ENCODE measurements around the gene INF2. TPM values are rescaled to one million over a fixed set of nuclear protein-coding genes. Genes with fewer than 3 reads are reported as not detected.

INF2 gene
- total and polyA plus RNA-seq, 9 of the 15 experiments (the other 6 are each of a cell fraction or from before 2014, with no cell fraction given), result 0.56 to 31.3 (median 7.8) TPM

DNA sequence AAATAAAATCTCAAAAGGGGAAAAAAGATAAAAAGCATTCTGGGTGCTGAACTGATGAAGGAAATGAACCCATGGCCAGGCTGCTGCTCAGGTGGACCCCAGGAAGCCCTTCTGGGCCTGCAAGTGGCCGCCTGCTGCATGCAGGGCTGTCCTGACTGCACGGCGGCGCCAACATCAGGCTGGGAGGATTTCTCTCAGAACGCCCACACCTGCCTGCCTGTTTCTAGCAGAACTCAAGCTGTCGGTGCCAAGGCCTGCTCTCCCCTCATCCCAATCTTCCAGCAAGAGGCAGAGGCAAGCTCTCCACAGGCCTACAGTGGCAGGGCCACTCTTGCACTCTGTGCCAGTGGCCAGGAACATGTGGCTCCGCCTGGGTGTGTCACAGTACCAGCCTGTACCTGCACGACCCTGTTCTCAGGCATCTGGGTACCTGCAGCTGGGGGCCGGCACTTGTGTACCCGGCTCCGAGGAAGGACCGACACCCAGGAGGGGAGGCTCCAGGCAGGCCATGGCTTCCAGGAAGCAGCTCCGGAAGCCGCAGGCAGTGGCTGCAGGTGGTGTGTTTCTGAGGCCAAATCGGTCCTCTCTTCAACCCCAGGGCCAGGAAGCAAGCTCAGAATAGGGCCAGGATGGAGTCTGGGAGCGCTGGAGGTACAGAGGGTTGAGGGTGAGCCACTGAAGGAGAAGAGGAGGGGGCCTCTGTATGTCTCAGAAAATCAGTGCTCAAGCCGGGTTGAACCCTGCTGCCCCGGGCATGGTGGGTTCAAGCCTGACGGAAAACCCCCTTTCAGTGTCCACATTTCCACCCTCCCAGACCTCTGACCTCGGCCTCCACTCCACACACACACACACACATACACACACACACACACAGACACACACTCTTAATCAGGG lies 2.5 kb upstream of the INF2 start:
- ATAC-seq, result no peak
- no TSS peak for BruUV-seq (replicated peaks)
- H3K9me1 ChIP-seq (ENCODE audit: control insufficient read depth, insufficient read depth, low read length), result no peaks in the 10 kb centered on the region
- H3K9ac ChIP-seq (ENCODE audit: insufficient read depth in 1 of 2, low read depth in 2 of 2, low read length in 2 of 2), result peak overlapping the region in 1 of 2 experiments; percentile 58; a peak in 1 of 4 replicates
- no peak overlapping the region for H3K4me3 ChIP-seq
- H3K27me3 ChIP-seq (ENCODE audit: control insufficient read depth in 2 of 2, insufficient read depth in 2 of 2, low read length in 2 of 2), result no peaks in the 10 kb centered on the region
- FAIRE-seq, result no peak
- no peaks in the 10 kb centered on the region; the same call in 1 of the 2 replicates for H4K20me1 ChIP-seq (replicated peaks; ENCODE audit: control insufficient read depth, insufficient read depth, low read length)
- POLR2A ChIA-PET, result interaction anchor here (0.5 to 1.9 kb wide), 2 partner anchors 9 to 92 kb away, joined by 3 to 12 read pairs; no protein-coding TSS in a partner anchor
- no peak overlapping the region for H2AFZ ChIP-seq (ENCODE audit: low read depth, low read length)
- no peak overlapping the region for H3K4me2 ChIP-seq (ENCODE audit: insufficient read depth, low read length)
- intact Hi-C loops (cut with micrococcal nuclease) (no loop called here), in situ Hi-C loops (cut with MboI) (no loop called here)
- CTCF ChIA-PET (ENCODE audit: low intra/inter-chr PET ratio), result no interaction called here
- H3K27ac ChIP-seq (ENCODE audit: extremely low read depth, low read depth, low read length), result no peak overlapping the region
- 38% methylated on average over 10 of the region's 20 CpGs for WGBS (ENCODE audit: insufficient coverage, low coverage, missing lambda C conversion rate)
- no peak for TF ChIP-seq ZZZ3 (IDR thresholded peaks at IDR 0.05)
- peaks cover 5 to 57% of the 10 kb centered on the region in 2 experiments; a peak in 4 of 5 replicates for H3K4me1 ChIP-seq (replicated peaks in 1 of 2; ENCODE audit: control insufficient read depth in 2 of 2, insufficient read depth in 2 of 2, low read length in 2 of 2)
- no peak for DNase-seq (ENCODE audit: extremely low read depth in 1 of 4, low spot score in 3 of 4)
- H3K79me2 ChIP-seq (ENCODE audit: control insufficient read depth, insufficient read depth, low read length), result peaks cover 22% of the 10 kb centered on the region
- H3K36me3 ChIP-seq (ENCODE audit: control insufficient read depth, insufficient read depth, low read length), result peaks cover 10% of the 10 kb centered on the region; the same call in 1 of the 3 replicates
- H3K9me3 ChIP-seq (replicated peaks; ENCODE audit: control insufficient read depth, insufficient read depth, low read depth, low read length), result no peaks in the 10 kb centered on the region

Data from K562 (cell line).